Gastroesophageal sphincter (tissue), 3 donors: Measurements from ENCODE around the gene SIPA1.

Source experiments
- CTCF ChIP-seq, 4 experiments: fragments of 200-600 bp in 2 of 4; fragments of 450-650 bp in 2 of 4; sonication (generic) in 1 of 4; IDR thresholded peaks; one replicate each; pipeline ENCODE4 v1.5.1; 2017 to 2019; ENCODE audit warnings: antibody characterized with exemption in 4 of 4, mild to moderate bottlenecking in 2 of 4, moderate library complexity in 2 of 4
- POLR2A ChIP-seq, 2 donors: fragments of 450-650 bp; IDR thresholded peaks; one replicate each; pipeline ENCODE4 v1.6.1; 2017; ENCODE audit warnings: antibody characterized with exemption in 2 of 2, mild to moderate bottlenecking in 2 of 2, moderate library complexity in 1 of 2
- POLR2AphosphoS5 ChIP-seq: sonication (generic); formaldehyde crosslinking; IDR thresholded peaks from one replicate; pipeline ENCODE4 v1.6.1; 2017; ENCODE audit warnings: antibody characterized with exemption

DNA sequence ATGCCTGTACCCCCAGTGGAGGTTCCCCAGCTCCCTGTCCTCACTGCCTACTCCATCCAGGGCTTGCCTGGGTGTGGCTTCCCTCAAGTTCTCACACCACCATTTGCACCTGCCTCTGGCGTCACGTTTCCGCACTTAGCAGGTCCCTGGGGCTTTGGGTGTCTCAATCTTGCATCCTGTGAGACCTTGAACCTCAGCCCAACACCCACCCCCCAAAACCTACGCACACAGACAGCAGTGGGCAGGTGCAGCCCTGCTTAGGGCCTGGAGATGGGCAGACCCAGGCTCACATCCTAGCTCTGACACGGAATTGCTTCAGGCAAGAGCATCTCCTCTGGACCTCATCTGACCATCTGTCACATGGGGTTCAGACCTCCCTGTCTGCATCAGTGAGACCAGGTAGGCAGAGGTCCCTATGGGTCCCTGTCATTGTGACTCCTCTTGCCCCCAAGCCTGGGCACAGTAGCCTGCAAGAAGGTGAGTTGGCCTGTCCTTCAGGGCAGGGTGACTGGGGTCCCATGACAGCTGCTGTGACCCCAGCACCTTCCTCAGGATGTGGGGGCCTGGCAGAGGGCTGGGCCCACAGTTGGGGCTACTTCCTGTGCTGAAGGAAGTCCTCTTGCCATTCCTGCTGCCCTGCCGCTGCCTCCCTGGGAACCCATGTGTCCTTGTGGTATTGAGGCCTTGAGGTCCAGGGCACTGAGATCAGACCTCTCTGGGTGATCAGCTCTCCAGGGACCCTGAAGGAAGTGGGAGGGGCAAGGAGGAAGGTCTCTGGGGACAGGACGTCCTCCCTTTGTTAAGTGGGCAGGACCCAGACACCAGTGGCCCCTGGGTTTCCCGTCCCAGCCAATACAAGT, 2.0 kb downstream of the SIPA1 start:
- no peak for TF ChIP-seq CTCF (IDR thresholded peaks at IDR 0.05)
- TF ChIP-seq POLR2A (IDR thresholded peaks at IDR 0.05): no peak
- TF ChIP-seq POLR2AphosphoS5: no peak
